Measurements from ENCODE around the gene SUSD2.

DNA sequence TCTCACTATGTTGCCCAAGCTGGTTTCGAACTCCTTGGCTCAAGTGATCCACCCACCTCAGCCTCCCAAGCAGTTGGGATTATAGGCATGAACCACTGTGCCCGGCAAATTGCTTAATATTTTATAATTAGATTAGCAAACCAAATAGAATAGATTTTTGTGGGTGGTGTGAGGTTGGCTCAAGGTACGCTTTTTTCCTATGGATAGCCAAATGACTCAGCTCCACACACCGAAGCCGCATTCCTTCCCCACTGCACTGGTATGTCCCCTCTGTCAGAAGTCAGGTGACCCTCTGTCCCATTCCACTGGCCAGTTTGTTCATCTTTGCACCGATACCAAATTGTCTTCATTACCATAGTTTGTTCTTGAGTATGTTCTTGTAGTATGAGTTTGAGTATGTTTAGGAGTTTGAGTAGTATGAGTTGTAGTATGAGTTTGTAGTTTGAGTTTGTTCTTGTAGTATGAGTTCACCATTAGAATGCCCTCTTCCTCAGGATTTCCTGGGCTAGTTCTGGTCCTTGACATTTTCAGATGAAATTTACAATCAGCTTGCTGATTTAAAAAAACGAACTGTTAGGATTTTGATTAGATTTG lies 19.4 kb downstream of the SUSD2 start:
- TF ChIP-seq, protein P1, sequence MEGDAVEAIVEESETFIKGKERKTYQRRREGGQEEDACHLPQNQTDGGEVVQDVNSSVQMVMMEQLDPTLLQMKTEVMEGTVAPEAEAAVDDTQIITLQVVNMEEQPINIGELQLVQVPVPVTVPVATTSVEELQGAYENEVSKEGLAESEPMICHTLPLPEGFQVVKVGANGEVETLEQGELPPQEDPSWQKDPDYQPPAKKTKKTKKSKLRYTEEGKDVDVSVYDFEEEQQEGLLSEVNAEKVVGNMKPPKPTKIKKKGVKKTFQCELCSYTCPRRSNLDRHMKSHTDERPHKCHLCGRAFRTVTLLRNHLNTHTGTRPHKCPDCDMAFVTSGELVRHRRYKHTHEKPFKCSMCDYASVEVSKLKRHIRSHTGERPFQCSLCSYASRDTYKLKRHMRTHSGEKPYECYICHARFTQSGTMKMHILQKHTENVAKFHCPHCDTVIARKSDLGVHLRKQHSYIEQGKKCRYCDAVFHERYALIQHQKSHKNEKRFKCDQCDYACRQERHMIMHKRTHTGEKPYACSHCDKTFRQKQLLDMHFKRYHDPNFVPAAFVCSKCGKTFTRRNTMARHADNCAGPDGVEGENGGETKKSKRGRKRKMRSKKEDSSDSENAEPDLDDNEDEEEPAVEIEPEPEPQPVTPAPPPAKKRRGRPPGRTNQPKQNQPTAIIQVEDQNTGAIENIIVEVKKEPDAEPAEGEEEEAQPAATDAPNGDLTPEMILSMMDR (IDR thresholded peaks at IDR 0.05) = no peak
- TF ChIP-seq, protein P2, sequence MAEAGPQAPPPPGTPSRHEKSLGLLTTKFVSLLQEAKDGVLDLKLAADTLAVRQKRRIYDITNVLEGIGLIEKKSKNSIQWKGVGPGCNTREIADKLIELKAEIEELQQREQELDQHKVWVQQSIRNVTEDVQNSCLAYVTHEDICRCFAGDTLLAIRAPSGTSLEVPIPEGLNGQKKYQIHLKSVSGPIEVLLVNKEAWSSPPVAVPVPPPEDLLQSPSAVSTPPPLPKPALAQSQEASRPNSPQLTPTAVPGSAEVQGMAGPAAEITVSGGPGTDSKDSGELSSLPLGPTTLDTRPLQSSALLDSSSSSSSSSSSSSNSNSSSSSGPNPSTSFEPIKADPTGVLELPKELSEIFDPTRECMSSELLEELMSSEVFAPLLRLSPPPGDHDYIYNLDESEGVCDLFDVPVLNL (CRISPR knock-in tag; IDR thresholded peaks at IDR 0.05; ENCODE audit: borderline replicate concordance, low read depth) = no peak
- TF ChIP-seq, protein P3, sequence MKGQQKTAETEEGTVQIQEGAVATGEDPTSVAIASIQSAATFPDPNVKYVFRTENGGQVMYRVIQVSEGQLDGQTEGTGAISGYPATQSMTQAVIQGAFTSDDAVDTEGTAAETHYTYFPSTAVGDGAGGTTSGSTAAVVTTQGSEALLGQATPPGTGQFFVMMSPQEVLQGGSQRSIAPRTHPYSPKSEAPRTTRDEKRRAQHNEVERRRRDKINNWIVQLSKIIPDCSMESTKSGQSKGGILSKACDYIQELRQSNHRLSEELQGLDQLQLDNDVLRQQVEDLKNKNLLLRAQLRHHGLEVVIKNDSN (CRISPR knock-in tag; IDR thresholded peaks at IDR 0.05) = no peak
- TF ChIP-seq, protein P4, sequence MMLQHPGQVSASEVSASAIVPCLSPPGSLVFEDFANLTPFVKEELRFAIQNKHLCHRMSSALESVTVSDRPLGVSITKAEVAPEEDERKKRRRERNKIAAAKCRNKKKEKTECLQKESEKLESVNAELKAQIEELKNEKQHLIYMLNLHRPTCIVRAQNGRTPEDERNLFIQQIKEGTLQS (CRISPR knock-in tag; conservative IDR thresholded peaks at IDR 0.05) = no peak
- no peak for TF ChIP-seq ZBTB21 (CRISPR knock-in tag; IDR thresholded peaks at IDR 0.05; ENCODE audit: borderline replicate concordance)

Data from WTC11 (cell line).